Measurements from ENCODE around the gene BLMH. TPM values are rescaled to one million over a fixed set of nuclear protein-coding genes. Genes with fewer than 3 reads are reported as not detected.

The BLMH gene
- total and polyA plus RNA-seq, 2 donors (not counting 1 experiment from before 2014, with no cell fraction given), result 5.9 to 25.9 TPM

DNA sequence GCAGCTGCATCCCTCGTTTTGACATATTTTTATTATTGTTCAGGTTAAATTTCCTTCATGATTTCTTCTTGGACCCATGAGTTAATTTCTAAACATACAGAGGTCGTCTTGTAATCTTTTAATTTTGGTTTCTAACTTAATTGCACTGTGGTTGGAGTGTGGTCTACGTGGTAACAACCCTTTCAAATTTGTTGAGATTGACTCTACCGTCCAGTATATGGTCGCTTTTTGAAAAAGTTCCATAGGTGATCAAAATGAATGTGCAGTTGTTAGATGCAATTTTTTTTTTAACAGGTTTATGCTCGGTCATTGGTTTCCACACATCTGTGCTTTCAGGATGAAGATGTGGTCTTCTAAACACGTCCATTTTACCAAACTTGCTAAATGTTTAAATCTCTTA, 45.3 kb downstream of the BLMH start:
- TF ChIP-seq, protein P1, sequence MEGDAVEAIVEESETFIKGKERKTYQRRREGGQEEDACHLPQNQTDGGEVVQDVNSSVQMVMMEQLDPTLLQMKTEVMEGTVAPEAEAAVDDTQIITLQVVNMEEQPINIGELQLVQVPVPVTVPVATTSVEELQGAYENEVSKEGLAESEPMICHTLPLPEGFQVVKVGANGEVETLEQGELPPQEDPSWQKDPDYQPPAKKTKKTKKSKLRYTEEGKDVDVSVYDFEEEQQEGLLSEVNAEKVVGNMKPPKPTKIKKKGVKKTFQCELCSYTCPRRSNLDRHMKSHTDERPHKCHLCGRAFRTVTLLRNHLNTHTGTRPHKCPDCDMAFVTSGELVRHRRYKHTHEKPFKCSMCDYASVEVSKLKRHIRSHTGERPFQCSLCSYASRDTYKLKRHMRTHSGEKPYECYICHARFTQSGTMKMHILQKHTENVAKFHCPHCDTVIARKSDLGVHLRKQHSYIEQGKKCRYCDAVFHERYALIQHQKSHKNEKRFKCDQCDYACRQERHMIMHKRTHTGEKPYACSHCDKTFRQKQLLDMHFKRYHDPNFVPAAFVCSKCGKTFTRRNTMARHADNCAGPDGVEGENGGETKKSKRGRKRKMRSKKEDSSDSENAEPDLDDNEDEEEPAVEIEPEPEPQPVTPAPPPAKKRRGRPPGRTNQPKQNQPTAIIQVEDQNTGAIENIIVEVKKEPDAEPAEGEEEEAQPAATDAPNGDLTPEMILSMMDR (IDR thresholded peaks at IDR 0.05), result no peak
- no peak for TF ChIP-seq EZH2 (IDR thresholded peaks at IDR 0.05; ENCODE audit: borderline replicate concordance, insufficient read depth, low read depth, low read length, poor library complexity, severe bottlenecking)
- WGBS (ENCODE audit: insufficient coverage), result 65% methylated on average over 4 of the region's 7 CpGs
- H3K4me1 ChIP-seq (ENCODE audit: control insufficient read depth in 2 of 2, insufficient read depth in 2 of 2, low read length in 2 of 2), result no peaks in the 10 kb centered on the region
- no peak overlapping the region for H3K27ac ChIP-seq (ENCODE audit: low read length in 2 of 2)
- no peaks in the 10 kb centered on the region for H3K9me3 Mint-ChIP-seq (ENCODE audit: insufficient read depth)
- no peak for ATAC-seq (ENCODE audit: low read depth)
- intact Hi-C loops (cut with micrococcal nuclease), result no loop called here
- no peak overlapping the region for H3K9ac ChIP-seq (ENCODE audit: low read length)
- H3K4me3 ChIP-seq (ENCODE audit: control extremely low read depth in 1 of 5, extremely low read depth in 1 of 5, insufficient read depth in 1 of 5, low read depth in 2 of 5, low read length in 4 of 5), result no peak overlapping the region
- H2AFZ ChIP-seq (ENCODE audit: insufficient read depth, low read depth, low read length, poor library complexity, severe bottlenecking), result no peak overlapping the region
- ChIA-PET POLR2A (no interaction called here), CTCF (no interaction called here)
- H3K9me3 ChIP-seq (ENCODE audit: control extremely low read depth in 1 of 3, control insufficient read depth in 2 of 3, insufficient read depth in 1 of 3, low read length in 2 of 3), result no peaks in the 10 kb centered on the region
- no peak overlapping the region for H3K4me2 ChIP-seq (replicated peaks; ENCODE audit: low read depth, low read length, poor library complexity, severe bottlenecking)
- H3K27me3 ChIP-seq (replicated peaks in 1 of 4; ENCODE audit: control extremely low read depth in 1 of 4, control insufficient read depth in 3 of 4, insufficient read depth in 4 of 4, low read length in 3 of 4), result no peaks in the 10 kb centered on the region
- no peak overlapping the region for H3K4me3 Mint-ChIP-seq
- peaks cover 0 to 26% of the 10 kb centered on the region in 2 experiments for H3K36me3 ChIP-seq (replicated peaks in 1 of 2; ENCODE audit: control extremely low read depth in 1 of 2, control insufficient read depth in 1 of 2, extremely low read depth in 1 of 2, insufficient read depth in 2 of 2, low read length in 1 of 2)
- H3K4me1 Mint-ChIP-seq, result no peaks in the 10 kb centered on the region
- no peak for DNase-seq
- H3K27ac Mint-ChIP-seq, result no peak overlapping the region
- H3K27me3 Mint-ChIP-seq, result no peaks in the 10 kb centered on the region
- H4K20me1 ChIP-seq (ENCODE audit: control insufficient read depth, insufficient read depth, low read length, poor library complexity, severe bottlenecking), result no peaks in the 10 kb centered on the region
- H3K79me2 ChIP-seq (ENCODE audit: control insufficient read depth, insufficient read depth, low read length), result no peaks in the 10 kb centered on the region

DNA sequence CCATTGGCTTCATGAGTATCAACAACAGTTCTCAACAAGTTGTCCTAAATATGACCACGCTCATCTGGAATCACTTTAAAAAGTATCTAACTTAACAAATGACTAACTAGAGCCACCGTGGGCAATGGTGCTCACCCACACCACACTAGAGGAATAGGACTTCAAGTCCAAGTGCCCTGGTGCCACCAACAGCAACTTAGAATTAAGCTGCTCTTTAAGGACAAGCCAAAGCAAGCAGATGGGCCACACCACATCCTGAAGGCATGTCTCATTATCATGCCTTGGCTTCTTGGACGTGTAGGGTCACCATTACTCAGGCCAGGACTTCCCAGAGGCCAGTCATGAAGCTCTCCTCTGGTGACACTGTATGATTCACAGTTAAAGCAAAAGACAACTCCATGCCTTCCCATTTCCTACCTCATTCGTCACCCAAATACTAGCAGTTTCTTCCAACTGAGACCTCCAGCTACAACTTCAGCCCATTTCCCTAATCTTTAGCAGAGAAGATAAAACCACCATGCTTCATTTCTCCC, 46.8 kb downstream of the BLMH start:
- Histone ChIP-seq H4K20me1 (ENCODE audit: control insufficient read depth, insufficient read depth, low read length, poor library complexity, severe bottlenecking) (no peaks in the 10 kb centered on the region), H2AFZ (ENCODE audit: insufficient read depth, low read depth, low read length, poor library complexity, severe bottlenecking) (no peak overlapping the region), H3K27me3 (replicated peaks in 1 of 4; ENCODE audit: control extremely low read depth in 1 of 4, control insufficient read depth in 3 of 4, insufficient read depth in 4 of 4, low read length in 3 of 4) (peaks cover 0 to under 1% (median 0%) of the 10 kb centered on the region in 4 experiments), H3K4me3 (ENCODE audit: control extremely low read depth in 1 of 5, extremely low read depth in 1 of 5, insufficient read depth in 1 of 5, low read depth in 2 of 5, low read length in 4 of 5) (no peak overlapping the region), H3K79me2 (ENCODE audit: control insufficient read depth, insufficient read depth, low read length) (no peaks in the 10 kb centered on the region), H3K9me3 (ENCODE audit: control extremely low read depth in 1 of 3, control insufficient read depth in 2 of 3, insufficient read depth in 1 of 3, low read length in 2 of 3) (no peaks in the 10 kb centered on the region), H3K4me2 (replicated peaks; ENCODE audit: low read depth, low read length, poor library complexity, severe bottlenecking) (no peak overlapping the region), H3K27ac (ENCODE audit: low read length in 2 of 2) (no peak overlapping the region), H3K9ac (ENCODE audit: low read length) (no peak overlapping the region), H3K36me3 (replicated peaks in 1 of 2; ENCODE audit: control extremely low read depth in 1 of 2, control insufficient read depth in 1 of 2, extremely low read depth in 1 of 2, insufficient read depth in 2 of 2, low read length in 1 of 2) (peaks cover 0 to 19% of the 10 kb centered on the region in 2 experiments), H3K4me1 (ENCODE audit: control insufficient read depth in 2 of 2, insufficient read depth in 2 of 2, low read length in 2 of 2) (no peaks in the 10 kb centered on the region)
- WGBS (ENCODE audit: insufficient coverage), result 89% methylated on average over 4 of the region's 4 CpGs
- TF ChIP-seq, protein P1 (IDR thresholded peaks at IDR 0.05), result no peak
- TF ChIP-seq EZH2 (IDR thresholded peaks at IDR 0.05; ENCODE audit: borderline replicate concordance, insufficient read depth, low read depth, low read length, poor library complexity, severe bottlenecking), result no peak
- H3K9me3 Mint-ChIP-seq (ENCODE audit: insufficient read depth), result no peaks in the 10 kb centered on the region
- intact Hi-C loops (cut with micrococcal nuclease), result no loop called here
- peaks cover 8% of the 10 kb centered on the region for H3K27me3 Mint-ChIP-seq
- DNase-seq (no peak), ATAC-seq (ENCODE audit: low read depth) (no peak)
- H3K27ac Mint-ChIP-seq, result no peak overlapping the region
- H3K4me3 Mint-ChIP-seq, result no peak overlapping the region
- H3K4me1 Mint-ChIP-seq, result no peaks in the 10 kb centered on the region
- ChIA-PET CTCF (no interaction called here), POLR2A (no interaction called here)

All from B cell (primary cell).